Measurements from ENCODE around the gene POLR2B. TPM values are rescaled to one million over a fixed set of nuclear protein-coding genes. Genes with fewer than 3 reads are reported as not detected.

Gene POLR2B
- total RNA-seq, 1 experiment from 2014 or later: 108 TPM

DNA sequence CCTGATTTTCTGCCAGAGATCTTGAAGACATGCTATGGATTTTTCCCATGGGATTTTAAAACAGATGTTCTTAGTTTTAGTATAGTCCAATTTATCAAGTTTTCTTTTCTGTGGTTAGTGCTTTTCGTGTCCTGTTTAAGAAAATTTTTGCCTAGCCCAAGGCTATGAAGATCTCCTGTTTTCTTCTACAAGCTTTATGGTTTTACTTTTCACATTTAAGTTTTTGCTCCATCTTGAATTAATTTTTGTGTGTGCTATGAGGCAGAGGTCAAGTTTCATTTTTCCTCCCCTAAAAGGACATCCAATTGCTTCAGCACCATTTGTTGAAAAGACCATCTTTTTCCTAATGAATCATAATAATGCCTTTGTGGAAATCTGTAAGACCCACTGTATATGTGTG is 65.6 kb downstream of the POLR2B start:
- H3K27ac Mint-ChIP-seq: no peak overlapping the region

More for the DNA sequence above, 65.6 kb downstream of the POLR2B start:
- TF ChIP-seq, protein P1, sequence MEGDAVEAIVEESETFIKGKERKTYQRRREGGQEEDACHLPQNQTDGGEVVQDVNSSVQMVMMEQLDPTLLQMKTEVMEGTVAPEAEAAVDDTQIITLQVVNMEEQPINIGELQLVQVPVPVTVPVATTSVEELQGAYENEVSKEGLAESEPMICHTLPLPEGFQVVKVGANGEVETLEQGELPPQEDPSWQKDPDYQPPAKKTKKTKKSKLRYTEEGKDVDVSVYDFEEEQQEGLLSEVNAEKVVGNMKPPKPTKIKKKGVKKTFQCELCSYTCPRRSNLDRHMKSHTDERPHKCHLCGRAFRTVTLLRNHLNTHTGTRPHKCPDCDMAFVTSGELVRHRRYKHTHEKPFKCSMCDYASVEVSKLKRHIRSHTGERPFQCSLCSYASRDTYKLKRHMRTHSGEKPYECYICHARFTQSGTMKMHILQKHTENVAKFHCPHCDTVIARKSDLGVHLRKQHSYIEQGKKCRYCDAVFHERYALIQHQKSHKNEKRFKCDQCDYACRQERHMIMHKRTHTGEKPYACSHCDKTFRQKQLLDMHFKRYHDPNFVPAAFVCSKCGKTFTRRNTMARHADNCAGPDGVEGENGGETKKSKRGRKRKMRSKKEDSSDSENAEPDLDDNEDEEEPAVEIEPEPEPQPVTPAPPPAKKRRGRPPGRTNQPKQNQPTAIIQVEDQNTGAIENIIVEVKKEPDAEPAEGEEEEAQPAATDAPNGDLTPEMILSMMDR (conservative IDR thresholded peaks at IDR 0.05): no peak
- Histone ChIP-seq H4K5ac (ENCODE audit: insufficient read length, low read depth, low read length) (no peak overlapping the region), H2AK5ac (ENCODE audit: insufficient read length, low read length) (no peak overlapping the region), H2AFZ (ENCODE audit: low read length) (no peak overlapping the region), H2BK20ac (ENCODE audit: low read depth, low read length, poor library complexity, severe bottlenecking) (no peak overlapping the region), H3K4me1 (ENCODE audit: insufficient read depth, low read length) (no peaks in the 10 kb centered on the region; the same call in 1 of the 2 replicates), H3K9me3 (ENCODE audit: control insufficient read depth, low read depth, low read length) (no peaks in the 10 kb centered on the region), H2BK12ac (ENCODE audit: insufficient read length, low read depth, low read length) (no peak overlapping the region), H2BK15ac (ENCODE audit: low read depth, low read length) (no peak overlapping the region), H2BK5ac (ENCODE audit: insufficient read length, low read length) (no peak overlapping the region), H3K14ac (ENCODE audit: insufficient read depth, low read length) (no peak overlapping the region), H3K4ac (ENCODE audit: low read depth, low read length) (no peak overlapping the region), H4K8ac (replicated peaks; ENCODE audit: insufficient read length, low read depth, low read length) (no peak overlapping the region), H3K23me2 (ENCODE audit: insufficient read length, low read depth, low read length, poor library complexity, severe bottlenecking) (no peaks in the 10 kb centered on the region), H4K91ac (ENCODE audit: insufficient read length, low read depth, low read length) (no peak overlapping the region), H3K27ac (ENCODE audit: insufficient read length, low read depth, low read length) (no peak overlapping the region), H3K56ac (ENCODE audit: insufficient read length, low read depth, low read length) (no peak overlapping the region), H3K27me3 (ENCODE audit: insufficient read depth, low read length) (no peaks in the 10 kb centered on the region), H3K79me1 (ENCODE audit: insufficient read depth, low read depth, low read length, poor library complexity, severe bottlenecking) (no peaks in the 10 kb centered on the region), H2BK120ac (ENCODE audit: low read depth, low read length, poor library complexity, severe bottlenecking) (no peak overlapping the region), H3K23ac (ENCODE audit: insufficient read length, low read depth, low read length) (no peak overlapping the region), H3K18ac (ENCODE audit: insufficient read length, low read depth, low read length) (no peak overlapping the region), H3T11ph (ENCODE audit: low read length) (no peak overlapping the region), H4K20me1 (ENCODE audit: control insufficient read depth, insufficient read depth, insufficient read length) (no peaks in the 10 kb centered on the region), H3K4me2 (ENCODE audit: insufficient read depth, insufficient read length, low read length) (no peak overlapping the region), H3K79me2 (ENCODE audit: insufficient read depth, low read length) (no peaks in the 10 kb centered on the region), H3K9ac (ENCODE audit: extremely low read depth, insufficient read length, low read length) (no peak overlapping the region)
- Mint-ChIP-seq H3K9me3 (peaks cover 3 to 8% of the 10 kb centered on the region in 2 experiments; a peak in 4 of 5 replicates), H3K4me3 (no peak overlapping the region), H3K4me1 (peaks cover 10 to 13% of the 10 kb centered on the region in 2 experiments), H3K27me3 (ENCODE audit: low read depth) (peaks cover 3% of the 10 kb centered on the region; the same call in 1 of the 2 replicates), H3K36me3 (ENCODE audit: insufficient read depth in 1 of 3, low read depth in 3 of 3) (peaks cover 0 to 7% (median 4%) of the 10 kb centered on the region in 3 experiments; a peak in 3 of 7 replicates)
- DNase-seq: no peak
- no CpG with 5 or more reads among the region's 1 CpG for WGBS (ENCODE audit: extremely low coverage, insufficient read length, low lambda C conversion rate)

Data from H9 (cell line).